Measurements from ENCODE around the gene ADAMTS1. TPM values are rescaled to one million over a fixed set of nuclear protein-coding genes. Genes with fewer than 3 reads are reported as not detected.

ADAMTS1 gene
- total RNA-seq, 4 donors from 2014 or later = 232 to 412 (median 327) TPM

- Histone ChIP-seq H3K9me3 (no peaks in the 10 kb centered on the region), H3K4me1 (peaks cover 0 to 14% (median 0%) of the 10 kb centered on the region in 4 donors), H3K27ac (no peak overlapping the region), H3K36me3 (peaks cover 0 to 18% (median 0%) of the 10 kb centered on the region in 3 donors), H3K4me3 (no peak overlapping the region), H3K27me3 (no peaks in the 10 kb centered on the region)
- DNase-seq (ENCODE audit: low spot score in 2 of 2) = no peak
- TF ChIP-seq POLR2A (IDR thresholded peaks at IDR 0.05) (no peak), CTCF (IDR thresholded peaks at IDR 0.05) (no peak), EP300 (IDR thresholded peaks at IDR 0.05) (no peak)
- WGBS, 2 donors = 73 to 91% methylated on average over 3 to 4 of the region's 4 CpGs
Measured at GRCh38 chr21:26833011-26833410, 12.2 kb downstream of the ADAMTS1 start.

GRCh38 chr21:26832546-26832945, 12.7 kb downstream of the ADAMTS1 start:
- Histone ChIP-seq H3K9me3 (no peaks in the 10 kb centered on the region), H3K36me3 (peaks cover 0 to 13% (median 0%) of the 10 kb centered on the region in 3 donors), H3K27me3 (no peaks in the 10 kb centered on the region), H3K4me1 (peaks cover 0 to 10% (median 0%) of the 10 kb centered on the region in 4 donors), H3K27ac (no peak overlapping the region), H3K4me3 (no peak overlapping the region)
- no peak for TF ChIP-seq POLR2A (IDR thresholded peaks at IDR 0.05)
- DNase-seq (ENCODE audit: low spot score in 2 of 2) = no peak
- 82 to 84% methylated on average over 11 of the region's 11 CpGs for WGBS, 2 donors

- H3K36me3 ChIP-seq = no peaks in the 10 kb centered on the region
- 84 to 91% methylated on average over 4 of the region's 4 CpGs for WGBS, 2 donors
- no peak overlapping the region for H3K27ac ChIP-seq
- H3K27me3 ChIP-seq = no peaks in the 10 kb centered on the region
- TF ChIP-seq EP300 (IDR thresholded peaks at IDR 0.05) (no peak), POLR2A (IDR thresholded peaks at IDR 0.05) (no peak), CTCF (IDR thresholded peaks at IDR 0.05) (no peak)
- H3K9me3 ChIP-seq = no peaks in the 10 kb centered on the region
- H3K4me3 ChIP-seq = no peak overlapping the region
- no peaks in the 10 kb centered on the region for H3K4me1 ChIP-seq
- DNase-seq (ENCODE audit: low spot score in 2 of 2) = no peak
Measured at GRCh38 chr21:26826801-26827200, 18.4 kb downstream of the ADAMTS1 start.

GRCh38 chr21:26820509-26820908, 24.7 kb downstream of the ADAMTS1 start:
- Histone ChIP-seq H3K36me3 (no peaks in the 10 kb centered on the region), H3K4me1 (peaks cover 0 to 5% (median 0%) of the 10 kb centered on the region in 4 donors), H3K4me3 (no peak overlapping the region), H3K27me3 (no peaks in the 10 kb centered on the region), H3K27ac (no peak overlapping the region), H3K9me3 (no peaks in the 10 kb centered on the region)
- 56 to 58% methylated on average over 4 of the region's 4 CpGs for WGBS, 2 donors
- DNase-seq (ENCODE audit: low spot score in 2 of 2) = no peak
- TF ChIP-seq CTCF (IDR thresholded peaks at IDR 0.05) = no peak
- no peak for TF ChIP-seq POLR2A (IDR thresholded peaks at IDR 0.05)
- no peak for TF ChIP-seq EP300 (IDR thresholded peaks at IDR 0.05)

GRCh38 chr21:26819740-26820324, 25.4 kb downstream of the ADAMTS1 start:
- no peaks in the 10 kb centered on the region for H3K36me3 ChIP-seq
- TF ChIP-seq POLR2A (IDR thresholded peaks at IDR 0.05) (no peak), EP300 (IDR thresholded peaks at IDR 0.05) (no peak), CTCF (IDR thresholded peaks at IDR 0.05) (no peak)

More at GRCh38 chr21:26819740-26820324, 25.4 kb downstream of the ADAMTS1 start:
- no peak overlapping the region for H3K4me3 ChIP-seq
- H3K9me3 ChIP-seq = no peaks in the 10 kb centered on the region
- WGBS, 2 donors = 81 to 88% methylated on average over 3 of the region's 3 CpGs
- H3K27ac ChIP-seq = no peak overlapping the region
- DNase-seq (ENCODE audit: low spot score in 2 of 2) = no peak
- H3K27me3 ChIP-seq = no peaks in the 10 kb centered on the region
- peaks cover 0 to 9% (median 0%) of the 10 kb centered on the region in 4 donors for H3K4me1 ChIP-seq
